ENCODE measurements around the gene EFCAB5.

- TF ChIP-seq POLR2AphosphoS5 (IDR thresholded peaks at IDR 0.05; ENCODE audit: borderline replicate concordance, low read depth, low read length) = no peak
- no peak for TF ChIP-seq EZH2 (IDR thresholded peaks at IDR 0.05)
- TF ChIP-seq FOXP2 (optimal IDR thresholded peaks at IDR 0.05; ENCODE audit: control extremely low read depth, extremely low read length, insufficient read depth) = no peak
These were observed 34.5 kb upstream of the EFCAB5 start for GRCh38 chr17:29906969-29907368.

Data from SK-N-MC (cell line).